Stimulated activated CD8-positive, alpha-beta memory T cell treated with anti-CD3 and anti-CD28 coated beads, Interleukin-15, amount 100 ng/mL, for 24 hours (primary cell): ENCODE data around the gene TMEM30A.

Source experiments
- DNase-seq: peaks from one replicate; pipeline ENCODE4 v3.0.0-alpha.2; 2020; ENCODE audit warnings: low read depth

The TMEM30A gene

DNA sequence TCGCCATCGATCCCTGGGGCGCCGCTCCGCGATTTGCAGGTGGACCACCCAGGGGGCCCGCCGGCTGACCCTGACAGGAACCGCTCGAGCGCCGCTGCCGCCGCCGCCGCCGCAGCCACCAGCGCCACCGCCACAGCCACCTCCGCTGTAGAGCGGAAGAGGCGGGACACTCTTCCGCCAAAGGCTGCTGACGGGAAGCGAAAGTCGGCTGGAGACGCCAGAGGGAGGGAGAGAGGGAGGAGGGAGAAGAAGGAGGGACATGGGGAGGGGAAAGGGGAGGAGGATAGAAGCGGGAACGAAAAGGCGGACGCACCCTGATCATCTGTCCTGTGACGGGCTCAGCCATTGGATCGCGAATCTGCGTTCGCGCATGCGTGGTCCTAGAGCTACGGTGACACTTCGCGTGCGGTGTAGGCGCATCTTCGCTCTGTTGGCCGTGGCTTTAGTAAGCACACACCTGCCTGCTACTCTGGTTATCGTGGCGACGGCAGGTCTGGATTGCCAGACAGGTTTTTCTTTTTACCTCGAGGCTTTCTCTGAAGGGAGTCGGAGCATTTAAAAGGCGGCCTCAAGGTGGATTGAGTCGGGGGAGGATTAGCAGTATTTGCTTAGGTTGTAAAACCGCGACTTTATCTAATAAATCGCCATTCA, at the start of gene TMEM30A:
Gene TMEM30A (minus strand): TSS at position 161 of the 651 bp plus-strand sequence. CDS start 154 bp downstream, at position 7.
- DNase-seq, result peak; percentile 85

DNA sequence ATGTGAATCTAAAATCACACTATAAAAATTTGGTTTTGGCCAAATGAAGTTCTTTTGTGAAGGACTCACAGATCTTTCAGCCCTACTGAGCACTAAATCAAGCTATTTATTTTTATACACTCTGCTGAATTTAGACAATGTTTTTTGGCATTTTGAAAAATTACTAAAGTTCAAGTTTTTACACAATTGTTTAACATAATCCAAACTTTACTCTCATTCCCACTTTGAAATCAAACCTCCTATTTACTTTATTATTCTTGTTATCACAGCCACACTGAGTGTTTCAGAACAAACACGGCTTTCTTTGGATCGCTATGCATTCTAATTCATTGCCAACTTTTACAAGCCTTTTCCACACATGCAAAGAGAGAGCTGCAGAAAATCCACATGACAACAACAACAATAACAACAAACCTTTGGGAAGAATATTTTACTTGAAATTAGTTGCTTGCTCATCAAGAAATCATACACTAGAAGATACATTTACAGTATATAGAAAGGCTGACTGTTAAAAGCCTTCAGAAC, 49.1 kb upstream of the TMEM30A start:
- DNase-seq, result no peak

DNA sequence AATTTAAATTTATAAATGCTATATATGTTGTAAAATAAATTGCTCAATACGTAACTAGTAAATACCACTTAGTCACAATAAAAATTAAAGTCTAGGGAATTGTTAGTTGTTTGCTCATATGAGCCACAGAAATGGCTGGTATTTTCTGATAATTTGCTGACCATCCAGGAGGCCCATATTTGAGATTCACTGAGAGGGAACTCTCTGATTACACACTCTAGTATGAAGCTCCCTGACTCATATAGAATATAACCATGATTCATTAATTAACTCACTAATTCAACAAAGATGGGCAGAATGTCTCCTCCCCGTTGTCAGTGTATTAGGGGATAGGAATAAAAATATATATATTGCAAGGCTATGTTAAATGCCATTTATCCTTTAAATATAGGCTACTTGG, 46.6 kb upstream of the TMEM30A start:
- no peak for DNase-seq

DNA sequence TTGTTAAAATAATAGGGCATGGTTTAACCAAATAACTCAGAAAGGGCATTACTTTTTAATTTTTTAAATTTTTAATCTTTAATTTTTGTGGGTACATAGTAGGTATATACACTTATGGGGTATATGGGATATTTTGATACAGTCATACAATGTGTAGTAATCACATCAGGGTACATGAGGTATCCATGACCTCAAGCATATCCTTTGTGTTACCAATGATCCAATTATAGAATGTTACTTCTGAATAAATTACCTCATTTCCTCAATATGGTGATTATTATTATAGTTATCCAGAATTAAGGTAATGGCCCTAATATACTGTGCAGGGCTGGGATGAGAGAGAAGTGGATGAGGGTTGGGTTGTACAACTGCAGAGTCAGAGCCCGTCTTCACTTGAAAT, 45.1 kb upstream of the TMEM30A start:
- DNase-seq, result no peak

DNA sequence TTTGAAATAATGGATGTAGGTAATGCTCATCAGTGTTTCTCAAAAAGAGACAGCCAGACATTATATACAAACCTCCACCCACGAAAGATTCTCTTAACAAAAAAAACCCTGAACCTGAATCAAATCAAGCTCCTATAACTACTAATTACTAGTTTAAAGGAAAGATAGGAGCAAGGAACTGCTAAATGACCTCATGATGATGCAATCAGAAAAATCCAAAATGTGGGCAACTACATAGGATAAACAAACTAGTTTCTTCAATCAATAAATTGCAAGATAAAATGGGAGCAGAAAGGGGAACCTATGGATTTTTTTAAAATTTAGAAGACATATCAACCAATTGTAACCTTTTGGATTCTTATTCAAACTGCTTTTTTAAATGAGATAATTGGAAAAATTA, 43.2 kb upstream of the TMEM30A start:
- no peak for DNase-seq

DNA sequence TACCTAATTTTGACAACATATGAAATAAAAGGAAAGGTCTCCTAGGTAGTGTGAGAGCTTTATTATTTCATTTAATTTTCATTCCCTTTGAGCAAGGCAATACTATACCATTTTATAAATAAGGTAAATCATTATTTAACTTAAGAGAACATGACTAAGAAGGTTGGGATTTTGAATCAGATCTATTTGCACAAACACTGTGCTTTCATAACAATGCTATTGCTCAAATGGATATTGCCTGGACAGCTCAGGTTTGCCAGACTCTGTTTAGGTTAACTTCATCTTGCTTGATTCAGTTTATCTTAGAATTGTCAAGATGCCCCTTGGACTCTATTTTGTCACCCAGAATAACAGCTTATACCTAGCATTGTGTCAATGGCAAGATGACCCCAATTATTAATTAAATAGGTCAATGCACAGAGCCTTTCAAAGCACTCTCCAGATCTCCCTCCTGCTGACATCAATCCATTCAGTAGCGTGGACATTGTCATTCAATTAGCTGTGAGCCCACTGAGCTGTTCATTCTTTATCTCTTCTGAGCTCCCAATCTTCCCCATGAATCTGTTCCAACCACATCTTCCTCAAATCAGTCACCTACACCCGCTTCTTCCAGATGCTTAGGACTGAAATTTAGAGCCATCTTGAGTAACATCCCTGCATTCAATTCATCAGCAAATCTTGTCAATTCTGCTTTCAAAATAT, 42.1 kb upstream of the TMEM30A start:
- no peak for DNase-seq

DNA sequence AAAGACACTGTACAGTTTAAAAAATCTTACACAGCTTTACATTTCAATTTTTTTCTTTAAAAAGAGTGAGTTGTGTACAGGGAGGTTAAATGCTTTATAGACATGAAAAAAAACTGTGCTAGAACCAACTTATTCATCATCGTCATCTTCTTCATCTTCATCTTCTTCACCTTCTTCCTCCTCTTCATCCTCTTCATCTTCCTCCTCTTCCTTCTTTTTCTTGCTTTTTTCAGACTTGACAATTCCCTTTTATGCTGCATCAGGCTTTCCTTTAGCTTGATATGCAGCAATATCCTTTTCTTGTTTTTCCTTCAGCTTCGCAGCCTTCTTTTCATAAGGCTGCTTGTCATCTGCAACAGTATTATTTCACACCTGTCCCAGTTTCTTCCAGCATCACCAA, 34.3 kb upstream of the TMEM30A start:
- DNase-seq, result no peak

DNA sequence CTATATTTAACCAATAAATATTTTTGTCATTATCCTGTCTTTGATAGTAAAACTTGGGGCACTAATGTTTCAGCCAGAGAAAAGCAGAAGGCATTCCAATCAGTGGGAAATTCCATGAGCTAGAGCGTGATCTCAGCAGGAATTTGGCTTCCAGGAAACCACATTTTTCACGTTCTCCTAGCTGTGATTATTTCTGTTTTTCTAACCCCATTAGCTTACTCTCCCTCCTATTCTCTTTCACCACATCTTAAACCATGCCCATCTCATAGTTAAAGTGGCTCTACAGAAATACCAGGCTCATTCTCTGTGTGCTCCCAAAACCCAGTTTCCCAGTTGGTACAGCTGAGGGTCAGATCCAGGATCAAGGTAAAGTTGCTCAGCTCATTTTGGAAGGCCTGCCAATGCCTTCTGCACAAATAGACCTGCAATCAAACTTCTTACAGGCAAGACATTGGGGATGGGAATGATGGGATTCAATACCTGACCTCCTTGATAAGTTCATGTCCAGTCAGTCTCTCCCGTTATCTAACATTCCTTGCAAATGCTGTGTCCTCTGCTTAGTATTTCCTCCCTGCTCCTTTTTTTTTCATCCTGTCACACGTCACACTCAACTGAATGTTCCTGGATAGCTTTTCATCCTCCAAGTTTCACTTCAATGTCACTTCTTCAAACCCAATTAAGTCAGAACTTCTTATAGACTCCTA, 33.1 kb upstream of the TMEM30A start:
- no peak for DNase-seq

DNA sequence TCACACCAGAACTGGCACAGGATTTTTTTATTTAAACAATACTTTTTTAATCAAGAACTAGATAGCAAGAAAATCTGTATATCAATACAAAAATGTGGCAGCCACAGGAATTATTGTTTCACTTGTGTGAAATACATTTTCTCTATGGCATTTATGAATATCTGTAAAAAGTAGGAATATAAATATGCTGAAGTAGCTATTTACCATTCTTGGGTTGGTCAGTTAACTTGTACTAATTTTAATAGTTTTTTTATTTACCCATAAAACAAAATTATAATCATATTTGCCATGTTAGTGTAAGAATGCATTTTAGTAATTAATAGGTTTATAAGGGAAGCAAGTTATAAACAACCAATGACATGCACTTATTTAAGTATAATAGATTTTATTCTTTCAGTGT, 31.4 kb upstream of the TMEM30A start:
- no peak for DNase-seq

DNA sequence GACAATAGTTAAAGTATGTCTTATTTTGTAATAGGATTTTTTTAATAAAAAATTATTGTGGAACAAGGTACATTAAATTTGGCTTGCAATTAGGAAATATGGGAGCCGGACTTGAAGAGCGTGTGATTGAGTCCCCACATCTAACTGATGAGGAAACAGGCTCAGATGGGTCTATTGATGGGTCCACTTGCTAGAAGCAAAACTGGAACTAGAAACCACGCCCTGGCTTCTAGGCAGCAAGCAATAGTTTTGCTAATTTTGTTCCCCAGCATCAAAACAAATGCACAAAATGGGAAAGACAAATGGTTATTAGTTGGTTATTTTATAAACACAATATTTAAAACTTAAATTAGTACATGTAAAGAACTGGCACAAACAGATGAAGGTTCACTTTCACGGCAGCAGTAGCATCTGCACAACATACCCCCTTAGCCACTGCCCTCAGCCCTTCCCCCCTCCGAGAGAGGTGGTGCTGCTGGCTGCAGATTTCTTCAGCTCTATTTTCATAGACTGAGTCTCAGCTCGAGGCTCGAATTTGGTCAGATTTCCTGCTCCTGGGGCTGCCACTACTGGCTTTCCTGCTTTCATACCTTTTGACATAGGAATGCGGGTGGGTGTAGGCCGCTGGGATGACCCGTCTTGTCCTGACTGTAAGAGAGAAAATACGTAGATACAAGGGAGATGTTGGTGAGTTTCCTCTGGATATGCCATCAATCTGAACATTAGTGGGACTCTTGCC, 23.8 kb upstream of the TMEM30A start:
- DNase-seq, result no peak

DNA sequence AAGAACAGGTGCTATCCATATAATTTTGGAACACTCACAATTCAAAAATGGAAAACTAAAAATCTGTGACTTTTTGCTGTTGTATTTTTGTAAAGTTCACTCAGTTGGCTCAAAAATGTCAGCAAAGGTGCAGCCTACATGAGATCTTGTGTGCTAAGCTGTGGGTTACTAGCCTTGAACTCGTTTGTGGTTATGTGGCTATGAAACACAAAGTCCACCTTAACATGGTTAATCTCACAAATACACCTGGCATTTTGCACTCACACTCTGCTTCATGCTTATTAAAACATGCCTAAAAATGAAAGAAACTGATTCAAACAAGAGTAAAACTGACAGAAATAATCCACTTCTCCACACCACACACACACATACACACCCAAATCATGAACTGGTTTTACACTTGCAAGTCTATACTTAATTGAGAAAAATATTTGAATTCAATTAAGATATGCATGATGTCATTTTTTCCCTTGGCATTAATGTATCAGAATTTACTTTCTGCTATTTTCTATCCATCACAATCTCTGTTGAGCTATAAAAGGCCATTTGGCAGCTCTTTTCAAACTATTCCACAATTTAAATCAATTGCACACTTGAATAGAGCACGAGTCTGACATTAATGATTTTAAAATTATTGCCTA, 22.9 kb upstream of the TMEM30A start:
- no peak for DNase-seq

DNA sequence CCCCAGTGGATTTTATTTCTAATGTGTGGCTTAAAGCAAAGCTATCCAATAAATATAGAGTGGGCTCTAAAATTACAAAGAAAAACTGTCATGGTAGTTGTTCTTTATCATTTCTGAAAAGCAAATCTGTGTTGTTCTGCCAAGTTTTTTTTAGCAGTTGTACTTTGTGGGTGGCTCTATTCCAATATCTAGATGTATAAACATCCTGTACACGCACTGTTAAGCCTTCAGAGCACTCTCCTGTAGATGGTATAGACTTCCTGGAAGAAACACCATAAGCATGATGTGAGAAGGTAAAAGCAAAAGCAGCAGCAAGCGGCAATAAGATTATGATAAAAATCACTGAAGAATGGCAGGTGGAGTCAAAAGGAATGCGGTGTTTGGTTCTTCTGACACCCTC, 21.5 kb upstream of the TMEM30A start:
- no peak for DNase-seq

DNA sequence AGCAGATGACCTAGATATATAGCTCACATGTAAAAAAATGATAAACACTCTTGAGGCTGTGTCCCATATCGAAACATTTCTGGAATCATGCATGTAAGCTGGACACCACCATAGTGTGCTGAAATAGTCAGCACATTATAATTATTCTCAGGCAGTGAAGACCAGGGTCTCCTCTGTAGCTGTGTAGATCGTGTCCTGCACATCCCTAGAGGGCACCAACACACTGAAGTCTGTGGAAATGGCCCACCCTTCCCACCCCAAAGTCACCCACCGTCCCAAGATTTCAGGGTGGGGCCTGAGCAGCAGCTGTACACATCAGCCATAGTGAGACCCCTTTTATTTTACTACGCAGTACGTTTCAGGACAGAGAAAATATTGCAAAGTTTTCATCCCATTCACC, 21.0 kb upstream of the TMEM30A start:
- DNase-seq, result no peak

DNA sequence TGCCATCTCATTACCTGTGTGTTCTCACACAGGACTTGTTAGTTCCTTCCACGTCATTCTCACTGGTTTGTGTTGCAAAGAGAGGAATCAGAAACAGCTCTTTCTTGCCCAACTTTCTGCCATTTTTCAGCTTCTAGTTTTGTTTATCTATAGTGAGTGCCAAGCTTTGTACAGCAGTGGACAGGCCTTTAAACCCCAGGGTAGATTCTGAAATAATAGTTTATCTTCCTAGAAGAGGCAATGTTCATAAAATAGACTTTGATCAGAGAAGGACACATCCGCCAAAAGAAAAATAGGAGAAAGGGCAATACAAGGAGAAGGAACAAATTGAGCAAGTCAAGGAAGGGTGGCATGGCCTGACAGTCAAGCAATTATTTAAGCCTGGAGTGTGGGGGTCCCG, 17.7 kb upstream of the TMEM30A start:
- DNase-seq, result no peak

DNA sequence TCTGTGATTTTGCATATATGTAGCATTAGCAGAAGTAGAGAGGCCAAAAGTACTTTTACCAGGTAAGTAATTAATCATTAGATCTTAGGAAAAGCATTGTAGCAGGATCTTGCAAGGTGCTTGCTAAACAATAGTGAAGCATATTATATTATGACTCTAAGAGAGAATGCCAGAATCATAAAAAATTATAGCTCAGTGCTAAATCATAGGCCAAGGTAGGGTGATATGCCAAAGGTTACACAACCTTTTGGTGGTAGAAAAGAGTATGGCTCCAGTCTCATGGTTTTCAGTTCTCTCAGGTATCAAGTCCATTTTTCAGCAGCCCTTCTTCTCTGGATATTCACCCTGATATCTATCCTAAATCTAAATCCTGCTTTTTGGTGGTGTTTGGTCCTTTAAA, 16.9 kb upstream of the TMEM30A start:
- DNase-seq, result no peak

DNA sequence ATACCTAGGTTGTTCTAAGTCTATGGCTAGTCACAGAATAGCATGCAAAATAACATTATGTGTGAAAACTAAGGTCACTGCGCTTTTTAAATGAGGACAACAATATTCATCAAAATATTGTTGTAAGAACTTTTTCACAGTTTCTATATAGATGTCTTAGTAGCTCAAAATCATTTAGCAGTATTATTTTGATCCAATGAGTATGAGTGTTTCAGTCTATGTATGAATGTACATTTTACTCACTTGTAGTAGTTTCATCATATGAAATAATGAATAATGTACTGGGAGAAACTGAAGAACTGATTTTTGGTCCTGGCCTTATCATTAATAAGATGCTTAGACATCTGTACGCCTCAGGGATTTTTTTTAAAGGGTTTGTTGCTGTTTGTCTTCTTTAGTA, 16.5 kb upstream of the TMEM30A start:
- no peak for DNase-seq

DNA sequence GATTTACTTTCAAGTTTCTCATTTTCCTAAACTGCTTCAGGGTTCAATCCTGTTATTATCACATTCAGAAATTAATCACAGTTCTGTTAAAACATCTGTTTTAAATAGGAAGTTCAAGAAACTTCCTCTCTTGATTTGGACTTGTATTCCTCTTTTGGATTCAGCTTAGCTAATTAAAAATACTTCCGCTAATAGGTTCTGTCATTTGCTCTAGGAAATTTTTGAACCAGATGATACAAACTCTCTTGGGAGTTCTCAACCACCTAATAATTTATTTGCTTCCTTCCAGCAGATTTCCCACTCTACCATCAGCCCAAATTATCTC, 15.9 kb upstream of the TMEM30A start:
- no peak for DNase-seq

DNA sequence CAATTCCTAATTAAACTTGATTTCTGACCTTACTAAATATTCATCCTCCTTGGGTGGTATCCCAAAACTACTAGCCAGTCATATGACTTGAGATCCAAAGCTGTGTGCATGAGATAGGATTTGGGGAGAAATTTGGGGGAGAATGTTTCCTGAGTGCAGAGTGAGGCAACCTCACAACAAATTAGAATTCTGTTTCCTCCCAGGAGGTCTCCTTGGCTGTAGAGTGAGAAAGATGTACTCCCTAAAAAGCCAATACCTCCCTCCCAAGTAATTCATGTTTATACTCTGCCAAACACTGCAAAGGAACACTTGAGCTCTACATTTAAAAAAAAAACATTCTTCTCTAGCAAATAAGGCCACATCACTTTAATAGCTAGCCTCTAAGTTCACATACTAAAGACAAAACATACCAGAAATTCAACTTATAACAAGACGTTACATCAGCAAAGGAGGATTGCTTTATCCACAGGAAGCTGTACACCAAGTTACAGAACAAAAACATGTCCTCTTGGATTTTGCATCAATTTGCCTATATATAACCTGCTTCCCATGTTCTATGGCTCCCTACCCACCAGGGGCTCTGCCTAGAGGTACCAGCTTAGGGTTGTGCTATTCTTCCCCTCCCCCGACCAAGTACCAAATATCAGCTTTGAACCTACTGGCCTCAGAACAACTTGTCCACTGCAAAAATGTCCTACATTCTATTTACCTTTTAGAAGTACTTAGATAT, 15.4 kb upstream of the TMEM30A start:
- no peak for DNase-seq

DNA sequence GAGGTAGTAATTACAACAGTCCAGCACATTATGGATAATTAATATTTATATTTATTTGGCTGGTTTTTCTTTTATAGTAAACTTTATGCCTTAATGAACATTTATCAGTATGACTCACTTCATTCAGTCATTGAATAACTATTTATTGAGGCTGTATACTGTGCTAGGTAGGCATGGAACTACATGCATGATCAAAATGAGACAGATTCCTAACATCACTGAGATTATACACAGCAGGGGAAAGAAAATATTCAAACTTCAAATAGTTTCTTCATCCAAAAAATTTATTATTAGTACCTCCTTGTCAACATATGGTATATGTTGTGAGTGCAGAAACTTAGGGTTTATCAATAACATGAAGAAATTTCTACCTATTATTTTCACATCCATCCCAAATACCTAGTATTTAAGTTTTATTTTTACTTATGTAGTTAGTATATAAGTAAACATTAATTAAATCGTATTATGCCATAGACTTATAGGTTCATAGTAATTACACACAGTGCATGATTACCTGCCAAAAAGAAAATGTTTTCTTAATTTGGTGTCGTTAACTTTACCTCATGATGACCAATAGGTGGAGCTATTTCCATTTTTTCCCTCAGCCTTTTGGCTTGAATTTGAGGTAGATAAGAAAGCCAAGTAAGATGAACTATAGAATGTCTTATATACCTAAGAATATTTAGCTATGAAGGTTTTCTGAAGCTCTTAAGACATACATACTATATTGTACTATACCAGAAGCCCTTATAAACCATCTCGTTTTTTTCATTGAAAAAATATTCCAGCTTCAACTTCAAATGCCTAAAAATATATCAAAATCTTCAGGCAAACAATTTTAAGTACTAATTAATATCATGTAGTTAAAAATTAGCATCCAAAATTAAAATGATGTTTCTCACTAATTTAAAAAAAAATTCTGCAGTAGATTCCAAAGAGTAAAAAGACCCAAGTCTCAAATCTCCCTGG, 12.5 kb upstream of the TMEM30A start:
- DNase-seq, result no peak

DNA sequence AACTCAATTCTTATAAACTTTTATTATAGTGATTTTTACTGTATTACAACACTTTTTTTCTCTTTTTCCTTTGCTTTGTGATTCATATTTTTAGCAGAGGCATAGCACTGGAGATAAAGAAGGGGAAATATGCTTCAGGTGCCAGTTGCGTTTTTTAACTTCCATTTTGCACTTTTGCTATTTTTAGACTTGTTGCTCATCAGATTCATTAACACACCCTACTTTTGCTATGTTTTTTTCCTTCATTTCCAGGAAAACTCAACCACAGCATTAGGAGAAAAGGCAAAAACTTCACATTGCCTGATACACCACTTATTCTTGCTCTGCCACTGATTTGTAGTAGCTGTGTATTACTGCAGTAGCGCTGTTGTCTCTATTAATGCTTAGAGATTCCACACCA, 8.0 kb upstream of the TMEM30A start:
- DNase-seq, result no peak
